ENCODE results near the gene DAPK1.

The DAPK1 gene

GRCh38 chr9:87640385-87640795, 142.7 kb downstream of the DAPK1 start:
- no peaks in the 10 kb centered on the region for H3K79me2 ChIP-seq (ENCODE audit: low read length)

GRCh38 chr9:87641067-87641466, 143.4 kb downstream of the DAPK1 start:
- no peak overlapping the region for H3K4me3 ChIP-seq (ENCODE audit: low read length)
- TF ChIP-seq EZH2 (optimal IDR thresholded peaks at IDR 0.05; ENCODE audit: low read depth, low read length) (no peak), CTCF (IDR thresholded peaks at IDR 0.05; ENCODE audit: low read length) (no peak), EZH2phosphoT487 (IDR thresholded peaks at IDR 0.05; ENCODE audit: low read length) (no peak)
- no peak overlapping the region for H3K27ac ChIP-seq (ENCODE audit: low read length)
- no peaks in the 10 kb centered on the region; the same call in 1 of the 2 replicates for H3K36me3 ChIP-seq (replicated peaks; ENCODE audit: insufficient read depth, low read length)
- H2AFZ ChIP-seq (ENCODE audit: low read length) = no peak overlapping the region
- H3K4me1 ChIP-seq (ENCODE audit: low read length) = no peaks in the 10 kb centered on the region
- no peak overlapping the region for H3K4me2 ChIP-seq (ENCODE audit: low read depth, low read length)
- H3K27me3 ChIP-seq (replicated peaks; ENCODE audit: insufficient read depth, low read length) = no peaks in the 10 kb centered on the region
- H3F3A ChIP-seq (ENCODE audit: insufficient read depth, low read length) = no peaks in the 10 kb centered on the region
- no peaks in the 10 kb centered on the region for H3K9me2 ChIP-seq (replicated peaks; ENCODE audit: insufficient read depth, low read length)
- no peak overlapping the region for H3K9ac ChIP-seq (ENCODE audit: low read length)
- no peaks in the 10 kb centered on the region for H3K79me2 ChIP-seq (ENCODE audit: low read length)
- no peaks in the 10 kb centered on the region for H3K9me3 ChIP-seq (replicated peaks; ENCODE audit: insufficient read depth, low read length)
- no peak for DNase-seq
- no peaks in the 10 kb centered on the region for H4K20me1 ChIP-seq (ENCODE audit: insufficient read depth, low read length)

More at GRCh38 chr9:87640385-87640795, 142.7 kb downstream of the DAPK1 start:
- no peaks in the 10 kb centered on the region for H3K27me3 ChIP-seq (replicated peaks; ENCODE audit: insufficient read depth, low read length)
- TF ChIP-seq EZH2phosphoT487 (IDR thresholded peaks at IDR 0.05; ENCODE audit: low read length) (no peak), EZH2 (optimal IDR thresholded peaks at IDR 0.05; ENCODE audit: low read depth, low read length) (no peak), CTCF (IDR thresholded peaks at IDR 0.05; ENCODE audit: low read length) (no peak)
- no peaks in the 10 kb centered on the region for H4K20me1 ChIP-seq (ENCODE audit: insufficient read depth, low read length)
- H3K4me3 ChIP-seq (ENCODE audit: low read length) = no peak overlapping the region
- H3K9ac ChIP-seq (ENCODE audit: low read length) = no peak overlapping the region
- DNase-seq = no peak
- H3K4me1 ChIP-seq (ENCODE audit: low read length) = no peaks in the 10 kb centered on the region
- H3K27ac ChIP-seq (ENCODE audit: low read length) = no peak overlapping the region
- H3K9me2 ChIP-seq (replicated peaks; ENCODE audit: insufficient read depth, low read length) = no peaks in the 10 kb centered on the region
- no peak overlapping the region for H3K4me2 ChIP-seq (ENCODE audit: low read depth, low read length)
- H3F3A ChIP-seq (ENCODE audit: insufficient read depth, low read length) = no peaks in the 10 kb centered on the region
- H3K9me3 ChIP-seq (replicated peaks; ENCODE audit: insufficient read depth, low read length) = no peaks in the 10 kb centered on the region
- H2AFZ ChIP-seq (ENCODE audit: low read length) = no peak overlapping the region
- no peaks in the 10 kb centered on the region; the same call in 1 of the 2 replicates for H3K36me3 ChIP-seq (replicated peaks; ENCODE audit: insufficient read depth, low read length)

- DNase-seq = no peak
- no peak for TF ChIP-seq CTCF (IDR thresholded peaks at IDR 0.05; ENCODE audit: low read length)
- no peak for TF ChIP-seq EZH2phosphoT487 (IDR thresholded peaks at IDR 0.05; ENCODE audit: low read length)
- no peak for TF ChIP-seq EZH2 (optimal IDR thresholded peaks at IDR 0.05; ENCODE audit: low read depth, low read length)
- Histone ChIP-seq H3K9ac (ENCODE audit: low read length) (no peak overlapping the region), H3K79me2 (ENCODE audit: low read length) (no peaks in the 10 kb centered on the region), H3K27ac (ENCODE audit: low read length) (no peak overlapping the region), H3K9me3 (replicated peaks; ENCODE audit: insufficient read depth, low read length) (no peaks in the 10 kb centered on the region), H3K4me2 (ENCODE audit: low read depth, low read length) (no peak overlapping the region), H3K4me1 (ENCODE audit: low read length) (no peaks in the 10 kb centered on the region), H3K9me2 (replicated peaks; ENCODE audit: insufficient read depth, low read length) (no peaks in the 10 kb centered on the region), H3K4me3 (ENCODE audit: low read length) (no peak overlapping the region), H3K36me3 (replicated peaks; ENCODE audit: insufficient read depth, low read length) (no peaks in the 10 kb centered on the region; the same call in 1 of the 2 replicates), H3F3A (ENCODE audit: insufficient read depth, low read length) (no peaks in the 10 kb centered on the region), H3K27me3 (replicated peaks; ENCODE audit: insufficient read depth, low read length) (no peaks in the 10 kb centered on the region), H2AFZ (ENCODE audit: low read length) (no peak overlapping the region), H4K20me1 (ENCODE audit: insufficient read depth, low read length) (no peaks in the 10 kb centered on the region)
Measured at GRCh38 chr9:87642330-87643106, 144.9 kb downstream of the DAPK1 start.
